ENCODE data around the gene SRSF7. TPM values are rescaled to one million over a fixed set of nuclear protein-coding genes. Genes with fewer than 3 reads are reported as not detected.
A peak's percentile ranks its signal among the peaks of the same experiment; 100 is the strongest.

Gene SRSF7
- polyA plus RNA-seq, 1 experiment, result 238 TPM

- Histone ChIP-seq H3K4me3 (ENCODE audit: low read depth, low read length) (no peak overlapping the region), H3K27ac (ENCODE audit: low read depth, low read length) (no peak overlapping the region), H3K9me3 (ENCODE audit: control insufficient read depth, insufficient read depth, low read length) (no peaks in the 10 kb centered on the region), H3K27me3 (ENCODE audit: control insufficient read depth, insufficient read depth, low read length) (no peaks in the 10 kb centered on the region)
- TF ChIP-seq CTCF (IDR thresholded peaks at IDR 0.05; ENCODE audit: low read depth, low read length), result no peak
- CTCF ChIA-PET, result no interaction called here
- POLR2A ChIA-PET, result interaction anchor here (2.3 kb wide), 1 partner anchor 33 kb away, joined by 20 read pairs; the partner anchor contains the start of gene SRSF7
- no peak for DNase-seq (ENCODE audit: low read depth, low spot score)
These were observed 32.4 kb upstream of the SRSF7 start for GRCh38 chr2:38783586-38783985.

GRCh38 chr2:38778687-38779082 lies 27.5 kb upstream of the SRSF7 start:
- CTCF ChIA-PET, result interaction anchor here (1.0 kb wide), 1 partner anchor 31 kb away, joined by 8 read pairs; no protein-coding TSS in a partner anchor
- POLR2A ChIA-PET, result interaction anchor here (0.5 to 4.4 kb wide), 2 partner anchors 10 to 28 kb away, joined by 5 to 24 read pairs; partner anchors contain the start of gene SRSF7
- Histone ChIP-seq H3K27ac (ENCODE audit: low read depth, low read length) (peak overlapping the region; percentile 57), H3K27me3 (ENCODE audit: control insufficient read depth, insufficient read depth, low read length) (no peaks in the 10 kb centered on the region), H3K4me3 (ENCODE audit: low read depth, low read length) (peak overlapping the region; percentile 77), H3K9me3 (ENCODE audit: control insufficient read depth, insufficient read depth, low read length) (no peaks in the 10 kb centered on the region)
- TF ChIP-seq CTCF (IDR thresholded peaks at IDR 0.05; ENCODE audit: low read depth, low read length), result no peak
- no peak for DNase-seq (ENCODE audit: low read depth, low spot score)

GRCh38 chr2:38776531-38776930 lies 25.4 kb upstream of the SRSF7 start:
- Histone ChIP-seq H3K27me3 (ENCODE audit: control insufficient read depth, insufficient read depth, low read length) (no peaks in the 10 kb centered on the region), H3K27ac (ENCODE audit: low read depth, low read length) (no peak overlapping the region), H3K9me3 (ENCODE audit: control insufficient read depth, insufficient read depth, low read length) (no peaks in the 10 kb centered on the region), H3K4me3 (ENCODE audit: low read depth, low read length) (no peak overlapping the region)
- TF ChIP-seq CTCF (IDR thresholded peaks at IDR 0.05; ENCODE audit: low read depth, low read length), result no peak
- POLR2A ChIA-PET, result interaction anchor here (2.0 to 4.4 kb wide), 2 partner anchors 25 to 26 kb away, joined by 6 to 24 read pairs; partner anchors contain the start of gene SRSF7
- CTCF ChIA-PET, result no interaction called here
- no peak for DNase-seq (ENCODE audit: low read depth, low spot score)

GRCh38 chr2:38775921-38776225 lies 24.7 kb upstream of the SRSF7 start:
- POLR2A ChIA-PET, result interaction anchor here (2.0 kb wide), 1 partner anchor 24 kb away, joined by 6 read pairs; the partner anchor contains the start of gene SRSF7
- no peak for TF ChIP-seq CTCF (IDR thresholded peaks at IDR 0.05; ENCODE audit: low read depth, low read length)
- H3K9me3 ChIP-seq (ENCODE audit: control insufficient read depth, insufficient read depth, low read length), result no peaks in the 10 kb centered on the region
- no peak for DNase-seq (ENCODE audit: low read depth, low spot score)
- H3K27ac ChIP-seq (ENCODE audit: low read depth, low read length), result no peak overlapping the region
- CTCF ChIA-PET, result no interaction called here
- H3K4me3 ChIP-seq (ENCODE audit: low read depth, low read length), result no peak overlapping the region
- H3K27me3 ChIP-seq (ENCODE audit: control insufficient read depth, insufficient read depth, low read length), result no peaks in the 10 kb centered on the region

GRCh38 chr2:38775097-38775920 lies 24.1 kb upstream of the SRSF7 start:
- POLR2A ChIA-PET, result interaction anchor here (0.8 to 2.0 kb wide), 2 partner anchors 24 to 25 kb away, joined by 6 to 7 read pairs; partner anchors contain the start of gene SRSF7
- CTCF ChIA-PET, result no interaction called here

More at GRCh38 chr2:38775097-38775920, 24.1 kb upstream of the SRSF7 start:
- TF ChIP-seq CTCF (IDR thresholded peaks at IDR 0.05; ENCODE audit: low read depth, low read length), result no peak
- H3K27ac ChIP-seq (ENCODE audit: low read depth, low read length), result no peak overlapping the region
- H3K4me3 ChIP-seq (ENCODE audit: low read depth, low read length), result no peak overlapping the region
- no peak for DNase-seq (ENCODE audit: low read depth, low spot score)
- no peaks in the 10 kb centered on the region for H3K27me3 ChIP-seq (ENCODE audit: control insufficient read depth, insufficient read depth, low read length)
- H3K9me3 ChIP-seq (ENCODE audit: control insufficient read depth, insufficient read depth, low read length), result no peaks in the 10 kb centered on the region
